CD4-positive, alpha-beta T cell treated with Interferon gamma for 1 hour (primary cell): ENCODE data around the gene ACOT13.
A peak's percentile ranks its signal among the peaks of the same experiment; 100 is the strongest.
"Not testable (repeated sequence)": the region's sequence is repeated elsewhere in the genome, so short reads cannot be mapped to it uniquely, and the experiment has no call there.

Experiments used
- DNase-seq: peaks from one replicate; pipeline ENCODE4 v3.0.0-alpha.2; 2020

ACOT13 gene

DNA sequence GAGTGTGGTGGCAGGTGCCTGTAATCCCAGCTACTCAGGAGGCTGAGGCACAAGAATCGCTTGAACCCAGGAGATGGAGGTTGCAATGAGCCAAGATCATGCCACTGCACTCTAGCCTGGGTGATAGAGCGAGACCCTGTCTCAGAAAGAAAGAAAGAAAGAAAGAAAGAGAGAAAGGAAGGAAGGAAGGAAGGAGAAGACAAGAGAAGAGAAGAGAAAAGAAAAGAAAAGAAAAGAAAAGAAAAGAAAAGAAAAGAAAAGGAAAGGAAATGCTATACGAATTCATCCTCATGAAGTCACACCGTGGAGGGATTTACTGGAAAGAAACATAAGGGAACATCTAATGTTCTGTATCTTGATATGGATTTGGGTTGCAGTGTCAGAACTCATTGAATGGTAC is 67.8 kb downstream of the ACOT13 start:
- DNase-seq = not testable (repeated sequence)

DNA sequence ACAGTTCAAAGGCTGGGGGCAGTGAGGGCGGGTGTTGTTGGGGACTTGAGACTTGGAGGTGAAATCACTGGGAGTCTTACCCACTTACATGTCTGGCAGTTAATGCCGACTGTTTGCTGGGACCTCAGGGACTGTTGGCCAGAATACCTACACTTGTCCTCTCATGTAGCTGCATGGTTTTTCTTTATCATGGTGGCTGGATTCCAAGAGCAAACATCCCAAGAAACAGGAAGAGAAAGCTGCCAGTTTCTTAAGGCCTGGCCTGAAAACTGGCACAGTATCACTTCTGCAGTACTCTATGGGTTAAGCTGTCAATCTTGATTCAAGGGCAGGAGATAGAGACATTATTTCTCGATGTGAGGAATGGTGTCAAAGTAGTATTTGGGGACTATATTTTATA is 71.9 kb downstream of the ACOT13 start:
- DNase-seq = no peak

- no peak for DNase-seq
These were observed 74.0 kb downstream of the ACOT13 start for GRCh38 chr6:24740861-24741260.

DNA sequence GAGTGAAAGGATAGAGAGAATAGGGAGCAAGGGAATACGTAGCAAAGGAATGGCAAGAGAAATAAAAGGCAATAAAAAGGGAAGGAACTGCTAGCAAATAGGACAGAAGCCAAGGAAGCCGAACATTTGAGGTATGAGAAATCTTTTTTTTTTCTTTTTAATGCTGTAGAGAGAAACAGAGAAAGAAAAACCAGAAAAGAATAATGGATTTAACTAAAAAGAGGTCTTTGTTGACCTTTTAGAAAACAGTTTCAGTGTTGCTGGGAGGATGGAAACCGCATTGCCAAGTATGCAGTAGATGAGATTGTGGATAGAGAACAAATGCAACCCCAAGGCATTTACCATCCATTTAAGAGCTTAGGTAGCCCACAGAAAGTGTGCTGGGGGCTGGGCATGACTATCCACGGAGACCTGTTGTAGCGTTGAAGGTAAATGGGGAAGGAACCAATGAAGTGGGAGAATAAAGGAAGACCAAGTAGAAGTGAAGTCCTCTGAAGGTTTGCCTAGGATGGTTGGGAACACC is 75.4 kb downstream of the ACOT13 start:
- no peak for DNase-seq

GRCh38 chr6:24743265-24743943 is 76.5 kb downstream of the ACOT13 start:
- peak; percentile 36 for DNase-seq

- DNase-seq = no peak
These were observed 77.1 kb downstream of the ACOT13 start for GRCh38 chr6:24743944-24744335.

GRCh38 chr6:24744911-24745310 is 78.0 kb downstream of the ACOT13 start:
- DNase-seq = peak; percentile 40

DNA sequence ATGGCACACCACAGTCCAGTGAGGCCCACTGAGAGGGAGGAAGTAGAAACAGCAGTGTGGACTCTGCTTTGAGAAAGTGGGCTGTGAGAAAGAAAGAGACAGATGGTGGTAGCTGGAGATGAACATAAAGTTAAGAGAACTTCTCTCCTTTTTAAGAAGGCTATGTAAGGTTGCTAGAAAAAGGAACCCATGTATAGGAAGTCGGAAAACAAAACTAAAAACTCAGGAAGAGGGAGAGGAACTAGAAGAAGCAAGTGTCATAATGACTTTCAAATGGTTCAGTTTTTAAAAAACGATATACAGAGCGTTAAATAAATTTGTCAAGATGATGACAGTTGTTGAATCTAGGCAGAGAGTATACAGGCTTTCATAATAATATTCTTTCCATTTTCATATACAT is 82.4 kb downstream of the ACOT13 start:
- no peak for DNase-seq

DNA sequence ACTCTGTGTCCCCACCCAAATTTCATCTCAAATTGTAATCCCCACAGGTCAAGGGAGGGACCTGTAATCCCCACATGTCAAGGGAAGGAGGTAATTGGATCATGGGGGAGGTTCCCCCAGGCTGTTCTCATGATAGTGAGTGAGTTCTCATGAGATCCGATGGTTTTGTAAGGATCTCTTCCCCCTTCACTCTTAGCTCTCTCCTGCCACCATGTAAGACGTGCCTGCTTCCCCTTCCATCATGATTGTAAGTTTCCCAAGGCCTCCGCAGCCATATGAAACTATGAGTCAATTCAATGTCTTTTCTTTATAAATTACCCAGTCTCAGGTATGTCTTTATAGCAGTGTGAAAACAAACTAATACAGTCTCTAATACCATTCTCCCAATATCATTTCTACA is 84.0 kb downstream of the ACOT13 start:
- not testable (repeated sequence) for DNase-seq

- no peak for DNase-seq
These were observed 85.6 kb downstream of the ACOT13 start for GRCh38 chr6:24752503-24752902.

DNA sequence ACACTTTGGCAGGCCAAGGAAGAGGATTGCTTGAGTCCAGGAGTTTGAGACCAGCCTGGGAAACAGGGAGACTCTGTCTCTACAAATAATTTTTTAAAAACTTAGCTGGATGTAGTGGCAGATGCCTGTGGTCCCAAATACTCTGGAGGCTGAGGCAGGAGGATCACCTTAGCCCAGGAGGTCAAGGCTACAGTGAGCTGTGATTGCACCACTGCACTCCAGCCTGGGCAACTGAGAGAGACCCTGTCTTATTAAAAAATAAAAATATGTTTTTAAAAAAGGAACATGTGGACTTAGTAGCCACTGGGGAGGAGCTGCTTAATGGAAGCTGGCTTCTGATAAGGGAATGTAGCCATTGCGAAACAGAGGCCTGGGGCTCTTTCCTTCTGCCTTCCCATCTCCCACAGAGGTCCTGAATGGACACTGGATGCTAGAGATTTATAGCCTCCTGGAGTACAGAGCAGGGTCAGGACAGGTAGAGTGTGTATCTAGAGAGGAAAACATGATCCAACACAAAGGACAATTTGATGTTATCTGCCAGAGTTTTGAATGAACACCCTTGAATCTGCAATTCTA is 86.1 kb downstream of the ACOT13 start:
- no peak for DNase-seq

GRCh38 chr6:24753545-24753944 is 86.7 kb downstream of the ACOT13 start:
- no peak for DNase-seq

DNA sequence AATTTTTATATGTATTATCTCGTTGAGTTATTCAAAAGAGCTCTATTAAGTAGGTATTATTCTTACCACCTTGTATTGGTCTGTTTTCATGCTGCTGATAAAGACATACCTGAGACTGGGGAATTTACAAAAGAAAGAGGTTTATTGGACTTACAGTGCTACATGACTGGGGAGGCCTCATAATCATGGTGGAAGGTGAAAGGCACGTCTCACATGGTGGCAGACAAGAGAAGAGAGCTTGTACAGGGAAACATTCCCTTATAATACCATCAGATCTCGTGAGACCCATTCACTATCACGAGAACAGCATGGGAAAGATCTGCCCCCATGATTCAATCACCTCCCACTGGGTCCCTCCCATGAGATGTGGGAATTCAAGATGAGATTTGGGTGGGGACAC is 87.5 kb downstream of the ACOT13 start:
- DNase-seq = not testable (repeated sequence)
